ENCODE data around the gene SLC25A19. TPM values are rescaled to one million over a fixed set of nuclear protein-coding genes. Genes with fewer than 3 reads are reported as not detected.

Gene SLC25A19
- total and polyA plus RNA-seq, 2 donors (not counting 1 experiment from before 2014, with no cell fraction given) = 36.8 to 46.4 TPM

DNA sequence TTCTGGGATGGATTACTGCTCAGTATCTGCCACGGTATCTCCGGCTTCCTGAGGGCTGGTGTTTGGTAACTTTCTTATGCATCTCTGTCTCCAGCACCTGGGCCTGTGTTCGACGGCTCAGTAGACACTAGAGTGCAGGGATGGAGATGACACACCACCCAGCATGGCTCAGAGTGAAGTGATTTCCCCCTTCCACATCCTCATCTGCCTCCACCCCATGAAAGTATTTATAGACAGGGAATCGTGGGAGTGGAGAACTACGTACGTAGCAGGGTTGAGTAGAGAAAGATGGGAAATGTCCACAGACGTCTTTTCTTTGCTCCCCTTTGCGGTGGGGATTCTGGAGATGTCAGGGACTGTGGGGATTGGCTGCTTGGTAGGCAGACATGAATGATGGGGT, 11.8 kb upstream of the SLC25A19 start:
- H3K27me3 Mint-ChIP-seq = no peaks in the 10 kb centered on the region
- DNase-seq (no peak), ATAC-seq (ENCODE audit: low read depth) (no peak)
- no peaks in the 10 kb centered on the region for H3K9me3 Mint-ChIP-seq (ENCODE audit: insufficient read depth)
- Histone ChIP-seq H3K9ac (ENCODE audit: low read length) (no peak overlapping the region), H3K27me3 (replicated peaks in 1 of 4; ENCODE audit: control extremely low read depth in 1 of 4, control insufficient read depth in 3 of 4, insufficient read depth in 4 of 4, low read length in 3 of 4) (no peaks in the 10 kb centered on the region), H3K4me1 (ENCODE audit: control insufficient read depth in 2 of 2, insufficient read depth in 2 of 2, low read length in 2 of 2) (peaks cover 22 to 28% of the 10 kb centered on the region in 2 donors), H3K9me3 (ENCODE audit: control extremely low read depth in 1 of 3, control insufficient read depth in 2 of 3, insufficient read depth in 1 of 3, low read length in 2 of 3) (peaks cover 0 to 2% (median 0%) of the 10 kb centered on the region in 3 donors), H4K20me1 (ENCODE audit: control insufficient read depth, insufficient read depth, low read length, poor library complexity, severe bottlenecking) (no peaks in the 10 kb centered on the region), H3K27ac (ENCODE audit: low read length in 2 of 2) (no peak overlapping the region), H3K36me3 (replicated peaks in 1 of 2; ENCODE audit: control extremely low read depth in 1 of 2, control insufficient read depth in 1 of 2, extremely low read depth in 1 of 2, insufficient read depth in 2 of 2, low read length in 1 of 2) (no peaks in the 10 kb centered on the region), H2AFZ (ENCODE audit: insufficient read depth, low read depth, low read length, poor library complexity, severe bottlenecking) (no peak overlapping the region), H3K4me2 (replicated peaks; ENCODE audit: low read depth, low read length, poor library complexity, severe bottlenecking) (no peak overlapping the region), H3K4me3 (ENCODE audit: control extremely low read depth in 1 of 5, extremely low read depth in 1 of 5, insufficient read depth in 1 of 5, low read depth in 2 of 5, low read length in 4 of 5) (no peak overlapping the region), H3K79me2 (ENCODE audit: control insufficient read depth, insufficient read depth, low read length) (peaks cover 36% of the 10 kb centered on the region)
- no peak overlapping the region for H3K4me3 Mint-ChIP-seq
- TF ChIP-seq, protein P1, sequence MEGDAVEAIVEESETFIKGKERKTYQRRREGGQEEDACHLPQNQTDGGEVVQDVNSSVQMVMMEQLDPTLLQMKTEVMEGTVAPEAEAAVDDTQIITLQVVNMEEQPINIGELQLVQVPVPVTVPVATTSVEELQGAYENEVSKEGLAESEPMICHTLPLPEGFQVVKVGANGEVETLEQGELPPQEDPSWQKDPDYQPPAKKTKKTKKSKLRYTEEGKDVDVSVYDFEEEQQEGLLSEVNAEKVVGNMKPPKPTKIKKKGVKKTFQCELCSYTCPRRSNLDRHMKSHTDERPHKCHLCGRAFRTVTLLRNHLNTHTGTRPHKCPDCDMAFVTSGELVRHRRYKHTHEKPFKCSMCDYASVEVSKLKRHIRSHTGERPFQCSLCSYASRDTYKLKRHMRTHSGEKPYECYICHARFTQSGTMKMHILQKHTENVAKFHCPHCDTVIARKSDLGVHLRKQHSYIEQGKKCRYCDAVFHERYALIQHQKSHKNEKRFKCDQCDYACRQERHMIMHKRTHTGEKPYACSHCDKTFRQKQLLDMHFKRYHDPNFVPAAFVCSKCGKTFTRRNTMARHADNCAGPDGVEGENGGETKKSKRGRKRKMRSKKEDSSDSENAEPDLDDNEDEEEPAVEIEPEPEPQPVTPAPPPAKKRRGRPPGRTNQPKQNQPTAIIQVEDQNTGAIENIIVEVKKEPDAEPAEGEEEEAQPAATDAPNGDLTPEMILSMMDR (IDR thresholded peaks at IDR 0.05) = no peak
- no peak for TF ChIP-seq EZH2 (IDR thresholded peaks at IDR 0.05; ENCODE audit: borderline replicate concordance, insufficient read depth, low read depth, low read length, poor library complexity, severe bottlenecking)
- CTCF ChIA-PET = interaction anchor here (1.0 to 1.2 kb wide), 3 partner anchors 9 to 98 kb away, joined by 3 to 5 read pairs (median 4); no protein-coding TSS in a partner anchor
- peaks cover 25% of the 10 kb centered on the region for H3K4me1 Mint-ChIP-seq
- POLR2A ChIA-PET = interaction anchor here (0.6 to 0.7 kb wide), 2 partner anchors 44 to 971 kb away, joined by 4 to 6 read pairs; no protein-coding TSS in a partner anchor
- intact Hi-C loops (cut with micrococcal nuclease) = no loop called here
- peak overlapping the region; percentile 89 for H3K27ac Mint-ChIP-seq
- 84% methylated on average over 9 of the region's 9 CpGs for WGBS (ENCODE audit: insufficient coverage)

DNA sequence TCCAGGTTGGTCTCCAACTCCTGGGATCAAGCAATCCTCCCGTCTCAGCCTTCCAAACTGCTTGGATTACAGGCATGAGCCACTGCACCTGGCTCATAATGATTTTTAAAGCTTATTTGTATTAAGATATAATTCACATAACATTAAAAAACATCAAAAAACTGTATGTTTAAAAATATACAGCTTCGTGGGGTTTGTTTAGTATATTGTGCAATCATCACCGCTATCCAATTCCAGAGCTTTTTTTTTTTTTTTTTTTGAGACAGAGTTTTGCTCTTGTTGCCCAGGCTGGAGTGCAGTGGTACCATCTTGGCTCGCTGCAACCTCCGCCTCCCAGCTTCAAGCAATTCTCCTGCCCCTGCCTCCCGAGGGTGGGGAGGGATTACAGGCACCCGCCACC, 11.0 kb upstream of the SLC25A19 start:
- intact Hi-C loops (cut with micrococcal nuclease) = no loop called here
- Histone ChIP-seq H3K79me2 (ENCODE audit: control insufficient read depth, insufficient read depth, low read length) (peaks cover 30% of the 10 kb centered on the region), H2AFZ (ENCODE audit: insufficient read depth, low read depth, low read length, poor library complexity, severe bottlenecking) (no peak overlapping the region), H3K4me3 (ENCODE audit: control extremely low read depth in 1 of 5, extremely low read depth in 1 of 5, insufficient read depth in 1 of 5, low read depth in 2 of 5, low read length in 4 of 5) (no peak overlapping the region), H3K4me1 (ENCODE audit: control insufficient read depth in 2 of 2, insufficient read depth in 2 of 2, low read length in 2 of 2) (peaks cover 28 to 36% of the 10 kb centered on the region in 2 donors), H4K20me1 (ENCODE audit: control insufficient read depth, insufficient read depth, low read length, poor library complexity, severe bottlenecking) (no peaks in the 10 kb centered on the region), H3K27ac (ENCODE audit: low read length in 2 of 2) (no peak overlapping the region), H3K27me3 (replicated peaks in 1 of 4; ENCODE audit: control extremely low read depth in 1 of 4, control insufficient read depth in 3 of 4, insufficient read depth in 4 of 4, low read length in 3 of 4) (no peaks in the 10 kb centered on the region), H3K9me3 (ENCODE audit: control extremely low read depth in 1 of 3, control insufficient read depth in 2 of 3, insufficient read depth in 1 of 3, low read length in 2 of 3) (peaks cover 0 to 2% (median 0%) of the 10 kb centered on the region in 3 donors), H3K4me2 (replicated peaks; ENCODE audit: low read depth, low read length, poor library complexity, severe bottlenecking) (no peak overlapping the region), H3K9ac (ENCODE audit: low read length) (no peak overlapping the region), H3K36me3 (replicated peaks in 1 of 2; ENCODE audit: control extremely low read depth in 1 of 2, control insufficient read depth in 1 of 2, extremely low read depth in 1 of 2, insufficient read depth in 2 of 2, low read length in 1 of 2) (no peaks in the 10 kb centered on the region)
- Mint-ChIP-seq H3K27me3 (no peaks in the 10 kb centered on the region), H3K4me3 (no peak overlapping the region), H3K27ac (no peak overlapping the region), H3K9me3 (ENCODE audit: insufficient read depth) (no peaks in the 10 kb centered on the region), H3K4me1 (peaks cover 33% of the 10 kb centered on the region)
- CTCF ChIA-PET = interaction anchor here (0.9 to 1.2 kb wide), 5 partner anchors 9 to 187 kb away, joined by 3 to 7 read pairs (median 4); no protein-coding TSS in a partner anchor
- no peak for DNase-seq
- 100% methylated on average over 1 of the region's 7 CpGs for WGBS (ENCODE audit: insufficient coverage)
- no peak for TF ChIP-seq EZH2 (IDR thresholded peaks at IDR 0.05; ENCODE audit: borderline replicate concordance, insufficient read depth, low read depth, low read length, poor library complexity, severe bottlenecking)
- TF ChIP-seq, protein P1 (IDR thresholded peaks at IDR 0.05) = no peak
- POLR2A ChIA-PET = interaction anchor here (0.6 to 0.7 kb wide), 3 partner anchors 45 to 972 kb away, joined by 3 to 6 read pairs (median 4); no protein-coding TSS in a partner anchor
- no peak for ATAC-seq (ENCODE audit: low read depth)

All from B cell (primary cell).